SK-N-SH (cell line): ENCODE data around the gene TREML4.

Experiments
- CTCF ChIP-seq: fragments of 200-600 bp; sonication (generic); IDR thresholded peaks from 2 replicates; pipeline ENCODE4 v1.6.1; 2017; ENCODE audit warnings: antibody characterized with exemption, mild to moderate bottlenecking, moderate library complexity
- ELF1 ChIP-seq: IDR thresholded peaks from 2 replicates; pipeline ENCODE4 v1.4.0; 2012
- GABPA ChIP-seq: IDR thresholded peaks from 2 replicates; pipeline ENCODE4 v1.4.0; 2012; ENCODE audit warnings: low read depth, mild to moderate bottlenecking
- MXI1 ChIP-seq: IDR thresholded peaks from 2 replicates; pipeline ENCODE4 v1.6.1; 2012; ENCODE audit warnings: mild to moderate bottlenecking, low read depth, low read length, improper control_type of control experiment
- NRF1 ChIP-seq: IDR thresholded peaks from 2 replicates; pipeline ENCODE4 v1.6.1; 2012; ENCODE audit warnings: low read depth, mild to moderate bottlenecking, low read length
- RFX5 ChIP-seq: IDR thresholded peaks from 2 replicates; pipeline ENCODE4 v1.6.1; 2012; ENCODE audit warnings: mild to moderate bottlenecking, improper control_type of control experiment, low read length
- SMC3 ChIP-seq: IDR thresholded peaks from 2 replicates; pipeline ENCODE4 v1.6.1; 2012; ENCODE audit warnings: low read depth, low read length, improper control_type of control experiment
- TEAD4 ChIP-seq: IDR thresholded peaks from 2 replicates; pipeline ENCODE4 v1.4.0; 2012; ENCODE audit warnings: mild to moderate bottlenecking, borderline replicate concordance; ENCODE audit not compliant: insufficient read depth

GRCh38 chr6:41214559-41215238 lies 13.4 kb upstream of the TREML4 start:
- TF ChIP-seq RFX5 (no peak), TEAD4 (no peak), ELF1 (no peak), CTCF (no peak), NRF1 (no peak), MXI1 (no peak), SMC3 (no peak), GABPA (no peak)
